PC-3 (cell line): ENCODE measurements around the gene USP11.

Experiments used
- CTCF ChIP-seq: fragments of 300-600 bp; sonication (generic); conservative IDR thresholded peaks from 2 replicates; pipeline ENCODE4 v1.5.1; 2017; ENCODE audit warnings: antibody characterized with exemption, low read depth, mild to moderate bottlenecking, low read length
- EZH2 ChIP-seq: fragments of 300-600 bp; sonication (generic); IDR thresholded peaks from one replicate; pipeline ENCODE4 v1.6.1; 2017; ENCODE audit warnings: antibody characterized with exemption, mild to moderate bottlenecking, low read length; ENCODE audit not compliant: unreplicated experiment

- no peak for TF ChIP-seq CTCF
- no peak for TF ChIP-seq EZH2
These were observed 7.8 kb downstream of the USP11 start for GRCh38 chrX:47240619-47241018.
